ENCODE results near the gene CST4.

DNA sequence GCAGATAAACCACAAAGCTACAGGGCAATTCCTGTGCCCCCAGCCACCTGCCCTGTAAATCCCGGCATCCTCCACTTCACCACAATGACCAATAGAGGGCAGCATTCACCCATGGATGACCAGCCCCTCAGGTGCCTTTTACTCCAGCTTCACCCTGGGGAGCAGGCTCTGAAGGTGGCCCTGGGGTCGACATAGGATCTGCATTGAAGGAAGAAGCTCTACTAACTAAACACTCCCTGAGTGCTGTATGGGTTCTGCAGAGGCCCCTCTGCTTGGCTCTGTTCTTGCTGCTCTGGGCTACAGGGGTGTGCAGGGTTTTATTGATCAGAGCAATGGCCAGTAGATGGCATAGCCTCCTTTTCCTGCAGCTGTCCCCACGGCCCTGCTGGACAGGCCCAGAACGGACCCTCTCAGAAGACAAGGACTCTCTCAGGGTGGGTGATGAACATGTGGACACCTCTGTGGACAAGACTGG, 20.3 kb downstream of the CST4 start:
- TF ChIP-seq, protein P1, sequence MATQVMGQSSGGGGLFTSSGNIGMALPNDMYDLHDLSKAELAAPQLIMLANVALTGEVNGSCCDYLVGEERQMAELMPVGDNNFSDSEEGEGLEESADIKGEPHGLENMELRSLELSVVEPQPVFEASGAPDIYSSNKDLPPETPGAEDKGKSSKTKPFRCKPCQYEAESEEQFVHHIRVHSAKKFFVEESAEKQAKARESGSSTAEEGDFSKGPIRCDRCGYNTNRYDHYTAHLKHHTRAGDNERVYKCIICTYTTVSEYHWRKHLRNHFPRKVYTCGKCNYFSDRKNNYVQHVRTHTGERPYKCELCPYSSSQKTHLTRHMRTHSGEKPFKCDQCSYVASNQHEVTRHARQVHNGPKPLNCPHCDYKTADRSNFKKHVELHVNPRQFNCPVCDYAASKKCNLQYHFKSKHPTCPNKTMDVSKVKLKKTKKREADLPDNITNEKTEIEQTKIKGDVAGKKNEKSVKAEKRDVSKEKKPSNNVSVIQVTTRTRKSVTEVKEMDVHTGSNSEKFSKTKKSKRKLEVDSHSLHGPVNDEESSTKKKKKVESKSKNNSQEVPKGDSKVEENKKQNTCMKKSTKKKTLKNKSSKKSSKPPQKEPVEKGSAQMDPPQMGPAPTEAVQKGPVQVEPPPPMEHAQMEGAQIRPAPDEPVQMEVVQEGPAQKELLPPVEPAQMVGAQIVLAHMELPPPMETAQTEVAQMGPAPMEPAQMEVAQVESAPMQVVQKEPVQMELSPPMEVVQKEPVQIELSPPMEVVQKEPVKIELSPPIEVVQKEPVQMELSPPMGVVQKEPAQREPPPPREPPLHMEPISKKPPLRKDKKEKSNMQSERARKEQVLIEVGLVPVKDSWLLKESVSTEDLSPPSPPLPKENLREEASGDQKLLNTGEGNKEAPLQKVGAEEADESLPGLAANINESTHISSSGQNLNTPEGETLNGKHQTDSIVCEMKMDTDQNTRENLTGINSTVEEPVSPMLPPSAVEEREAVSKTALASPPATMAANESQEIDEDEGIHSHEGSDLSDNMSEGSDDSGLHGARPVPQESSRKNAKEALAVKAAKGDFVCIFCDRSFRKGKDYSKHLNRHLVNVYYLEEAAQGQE (IDR thresholded peaks at IDR 0.05; ENCODE audit: unreplicated experiment) = no peak
- TF ChIP-seq, protein P2, sequence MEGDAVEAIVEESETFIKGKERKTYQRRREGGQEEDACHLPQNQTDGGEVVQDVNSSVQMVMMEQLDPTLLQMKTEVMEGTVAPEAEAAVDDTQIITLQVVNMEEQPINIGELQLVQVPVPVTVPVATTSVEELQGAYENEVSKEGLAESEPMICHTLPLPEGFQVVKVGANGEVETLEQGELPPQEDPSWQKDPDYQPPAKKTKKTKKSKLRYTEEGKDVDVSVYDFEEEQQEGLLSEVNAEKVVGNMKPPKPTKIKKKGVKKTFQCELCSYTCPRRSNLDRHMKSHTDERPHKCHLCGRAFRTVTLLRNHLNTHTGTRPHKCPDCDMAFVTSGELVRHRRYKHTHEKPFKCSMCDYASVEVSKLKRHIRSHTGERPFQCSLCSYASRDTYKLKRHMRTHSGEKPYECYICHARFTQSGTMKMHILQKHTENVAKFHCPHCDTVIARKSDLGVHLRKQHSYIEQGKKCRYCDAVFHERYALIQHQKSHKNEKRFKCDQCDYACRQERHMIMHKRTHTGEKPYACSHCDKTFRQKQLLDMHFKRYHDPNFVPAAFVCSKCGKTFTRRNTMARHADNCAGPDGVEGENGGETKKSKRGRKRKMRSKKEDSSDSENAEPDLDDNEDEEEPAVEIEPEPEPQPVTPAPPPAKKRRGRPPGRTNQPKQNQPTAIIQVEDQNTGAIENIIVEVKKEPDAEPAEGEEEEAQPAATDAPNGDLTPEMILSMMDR (conservative IDR thresholded peaks at IDR 0.05; ENCODE audit: low read depth in 2 of 2) = peak; percentile 93
- TF ChIP-seq POLR2AphosphoS5 (IDR thresholded peaks at IDR 0.05; ENCODE audit: low read depth) = no peak
- TF ChIP-seq JUNB (IDR thresholded peaks at IDR 0.05; ENCODE audit: unreplicated experiment) = no peak
- no peak for TF ChIP-seq EZH2phosphoT487 (IDR thresholded peaks at IDR 0.05; ENCODE audit: unreplicated experiment)

Data from GM23338 (cell line).